SU-DHL-6 (cell line): ENCODE measurements around the gene NYAP2.

Experiments used
- H2AFZ ChIP-seq: fragments of 200-600 bp; sonication (generic); 2 replicates; pipeline ENCODE4 v1.6.1; 2014; ENCODE audit warnings: low read depth, mild to moderate bottlenecking, moderate library complexity, mixed read lengths, antibody characterized with exemption, low read length; ENCODE audit not compliant: severe bottlenecking
- H3F3A ChIP-seq: fragments of 200-600 bp; shearing (Covaris generic); 2 replicates; pipeline ENCODE4 v1.6.0; 2016; ENCODE audit warnings: antibody characterized with exemption, mild to moderate bottlenecking; ENCODE audit not compliant: insufficient read depth
- H3K27ac ChIP-seq: fragments of 200-600 bp; sonication (generic); 2 replicates; pipeline ENCODE4 v1.5.1; 2016; ENCODE audit warnings: low read depth, mild to moderate bottlenecking, low read length, moderate library complexity, mixed read lengths
- H3K27me3 ChIP-seq: fragments of 200-600 bp; sonication (generic), shearing (Covaris generic); 2 replicates; pipeline ENCODE4 v1.6.0; 2014; ENCODE audit warnings: mild to moderate bottlenecking, low read length
- H3K36me3 ChIP-seq: fragments of 200-600 bp; sonication (generic); 2 replicates; pipeline ENCODE4 v1.6.1; 2014; ENCODE audit warnings: mild to moderate bottlenecking, low read length, mixed read lengths
- H3K4me2 ChIP-seq: fragments of 300-600, 200-600 bp; shearing (Covaris generic), sonication (generic); 2 replicates; pipeline ENCODE4 v1.6.0; 2014; ENCODE audit warnings: low read length, low read depth, mild to moderate bottlenecking; ENCODE audit not compliant: poor library complexity, severe bottlenecking
- H3K4me3 ChIP-seq: fragments of 200-600 bp; sonication (generic); 2 replicates; pipeline ENCODE4 v1.5.1; 2014; ENCODE audit warnings: antibody characterized with exemption, low read length, mild to moderate bottlenecking, mixed read lengths; ENCODE audit not compliant: insufficient read depth, poor library complexity, severe bottlenecking
- H3K79me2 ChIP-seq: fragments of 200-600 bp; sonication (generic); 2 replicates; pipeline ENCODE4 v1.6.1; 2014; ENCODE audit warnings: mild to moderate bottlenecking, low read length, moderate library complexity; ENCODE audit not compliant: insufficient read depth
- H3K9ac ChIP-seq: fragments of 200-600 bp; sonication (generic); 2 replicates; pipeline ENCODE4 v1.7.0; 2014; ENCODE audit warnings: mild to moderate bottlenecking, low read length
- H3K9me2 ChIP-seq: fragments of 200-600 bp; sonication (generic); replicated peaks from 2 replicates; pipeline ENCODE4 v1.6.1; 2014; ENCODE audit warnings: low read length; ENCODE audit not compliant: insufficient read depth
- H3K9me3 ChIP-seq: fragments of 200-600 bp; sonication (generic); 2 replicates; pipeline ENCODE4 v1.6.1; 2014; ENCODE audit warnings: low read length, mixed read lengths; ENCODE audit not compliant: insufficient read depth
- H4K20me1 ChIP-seq: fragments of 200-600 bp; sonication (generic); 2 replicates; pipeline ENCODE4 v1.6.1; 2014; ENCODE audit warnings: low read depth, mild to moderate bottlenecking, antibody characterized with exemption, low read length, moderate library complexity, mixed read lengths
- CTCF ChIP-seq: fragments of 200-600 bp; sonication (generic); IDR thresholded peaks from one replicate; pipeline ENCODE4 v1.5.1; 2017; ENCODE audit warnings: antibody characterized with exemption, mild to moderate bottlenecking, low read length, moderate library complexity; ENCODE audit not compliant: insufficient read depth, poor library complexity, severe bottlenecking
- EZH2phosphoT487 ChIP-seq: fragments of 200-600 bp; sonication (generic), shearing (Covaris generic); conservative IDR thresholded peaks from 2 replicates; pipeline ENCODE4 v1.6.1; 2018; ENCODE audit warnings: mild to moderate bottlenecking, antibody characterized with exemption, low read length, moderate library complexity, mixed read lengths

Gene NYAP2

GRCh38 chr2:225502971-225503370 is 103.5 kb downstream of the NYAP2 start:
- no peak for TF ChIP-seq EZH2phosphoT487
- no peak for TF ChIP-seq CTCF

GRCh38 chr2:225510796-225511195 is 111.3 kb downstream of the NYAP2 start:
- Histone ChIP-seq H3K27ac (no peak overlapping the region), H3K9ac (no peak overlapping the region), H3K4me2 (no peak overlapping the region), H3F3A (no peaks in the 10 kb centered on the region), H3K79me2 (no peaks in the 10 kb centered on the region), H2AFZ (no peak overlapping the region), H3K9me3 (no peaks in the 10 kb centered on the region), H3K4me3 (no peak overlapping the region), H3K9me2 (no peaks in the 10 kb centered on the region), H3K27me3 (no peaks in the 10 kb centered on the region), H3K36me3 (no peaks in the 10 kb centered on the region), H4K20me1 (no peaks in the 10 kb centered on the region)
- TF ChIP-seq CTCF (no peak), EZH2phosphoT487 (no peak)

More at GRCh38 chr2:225502971-225503370, 103.5 kb downstream of the NYAP2 start:
- Histone ChIP-seq H3K79me2 (no peaks in the 10 kb centered on the region), H3K27ac (no peak overlapping the region), H3K27me3 (no peaks in the 10 kb centered on the region), H3K4me2 (no peak overlapping the region), H3K4me3 (no peak overlapping the region), H3K36me3 (no peaks in the 10 kb centered on the region), H4K20me1 (no peaks in the 10 kb centered on the region), H3K9ac (no peak overlapping the region), H3F3A (no peaks in the 10 kb centered on the region), H3K9me3 (no peaks in the 10 kb centered on the region), H3K9me2 (no peaks in the 10 kb centered on the region), H2AFZ (no peak overlapping the region)

GRCh38 chr2:225512469-225512868 is 113.0 kb downstream of the NYAP2 start:
- Histone ChIP-seq H3K36me3 (no peaks in the 10 kb centered on the region), H3K27me3 (no peaks in the 10 kb centered on the region), H4K20me1 (no peaks in the 10 kb centered on the region), H3K4me2 (no peak overlapping the region), H3K4me3 (no peak overlapping the region), H2AFZ (no peak overlapping the region), H3K27ac (no peak overlapping the region), H3K9me3 (no peaks in the 10 kb centered on the region), H3F3A (no peaks in the 10 kb centered on the region), H3K79me2 (no peaks in the 10 kb centered on the region), H3K9me2 (no peaks in the 10 kb centered on the region), H3K9ac (no peak overlapping the region)
- TF ChIP-seq CTCF (no peak), EZH2phosphoT487 (no peak)
